Activated naive CD8-positive, alpha-beta T cell treated with anti-CD3 and anti-CD28 coated beads, Interleukin-2, amount 50 U/mL, for 24 hours (primary cell): ENCODE results near the gene ANO10.
A peak's percentile ranks its signal among the peaks of the same experiment; 100 is the strongest.

ENCODE experiments used
- ATAC-seq: fragments of 150-1000 bp; cut with Tn5 transposase; one replicate; pipeline ENCODE4 v1.10.0; 2021
- DNase-seq: peaks from one replicate; pipeline ENCODE4 v3.0.0; 2021
- H3K27ac Mint-ChIP-seq: one replicate; pipeline ENCODE4 v1.8.0; 2021; ENCODE audit warnings: mild to moderate bottlenecking, mixed read lengths
- H3K27me3 Mint-ChIP-seq: one replicate; pipeline ENCODE4 v1.8.0; 2021; ENCODE audit warnings: mixed read lengths
- H3K36me3 Mint-ChIP-seq: one replicate; pipeline ENCODE4 v1.8.0; 2021; ENCODE audit warnings: low read depth, mixed read lengths
- H3K4me1 Mint-ChIP-seq: one replicate; pipeline ENCODE4 v1.8.0; 2021; ENCODE audit warnings: mixed read lengths
- H3K4me3 Mint-ChIP-seq: one replicate; pipeline ENCODE4 v1.8.0; 2021; ENCODE audit warnings: mild to moderate bottlenecking, moderate library complexity, mixed read lengths
- H3K9me3 Mint-ChIP-seq: one replicate; pipeline ENCODE4 v1.8.0; 2021; ENCODE audit warnings: mixed read lengths

The ANO10 gene

DNA sequence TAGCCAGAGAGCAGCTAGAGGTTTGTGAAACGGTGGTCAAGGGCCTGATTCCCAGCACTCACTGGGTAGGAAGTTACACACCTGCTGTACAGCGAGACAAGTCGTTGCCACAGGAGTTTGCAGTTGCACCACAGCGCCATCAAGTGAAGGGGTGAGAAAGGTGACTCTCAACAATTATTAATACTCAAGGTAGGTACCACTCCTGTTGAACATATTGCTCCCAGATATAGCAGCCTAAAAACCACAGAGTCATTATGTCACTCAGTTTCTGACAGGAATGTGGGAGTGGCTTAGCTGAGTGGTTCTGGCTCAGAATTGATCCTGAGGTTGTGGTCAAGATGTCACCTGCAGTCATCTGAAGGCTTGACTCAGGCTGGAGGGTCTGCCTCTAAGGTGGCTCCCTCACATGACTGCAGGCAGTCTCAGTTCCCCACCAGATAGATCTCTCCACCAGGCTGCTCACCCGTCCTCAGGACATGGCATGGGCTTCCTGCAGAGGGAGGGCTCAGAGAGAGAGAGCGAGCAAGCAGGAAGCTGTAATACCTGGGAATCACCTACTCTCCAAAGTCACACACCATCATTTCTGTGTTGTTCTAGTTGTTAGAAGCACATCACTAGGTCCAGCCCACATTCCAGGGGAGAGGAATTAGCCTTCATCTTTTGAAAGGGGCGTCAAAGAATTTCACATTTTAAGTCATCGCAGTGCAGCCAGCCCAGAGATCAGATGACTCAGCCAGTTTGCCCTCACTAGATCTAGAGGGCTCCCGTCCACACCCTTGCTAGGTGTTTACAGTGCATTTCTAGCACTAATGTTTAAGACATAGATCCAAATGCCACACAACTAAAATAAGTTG lies 17.0 kb upstream of the ANO10 start:
- Mint-ChIP-seq H3K9me3 (no peaks in the 10 kb centered on the region), H3K27me3 (peaks cover 6% of the 10 kb centered on the region), H3K36me3 (no peaks in the 10 kb centered on the region), H3K27ac (no peak overlapping the region), H3K4me3 (no peak overlapping the region), H3K4me1 (peaks cover 6% of the 10 kb centered on the region)
- DNase-seq (peak; percentile 43), ATAC-seq (peak; percentile 65)

DNA sequence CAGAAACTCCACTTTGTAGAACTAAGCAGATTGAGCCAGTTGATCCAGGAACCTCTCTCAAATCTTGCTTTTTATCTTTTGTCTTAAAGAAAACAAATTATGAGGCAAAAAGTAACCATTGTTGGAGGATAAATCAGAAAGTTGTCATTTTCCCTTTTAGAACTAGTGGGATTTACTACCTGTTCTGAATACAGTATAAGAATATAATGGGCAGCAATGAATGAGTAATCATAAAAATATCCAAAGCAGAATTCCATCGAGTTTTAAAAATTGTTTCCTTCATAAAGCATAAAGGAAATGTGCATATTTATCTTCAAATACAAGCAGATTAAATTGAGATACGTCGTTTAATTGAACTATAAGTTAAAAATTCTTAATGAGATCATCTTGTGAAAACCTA lies 15.9 kb upstream of the ANO10 start:
- no peak for ATAC-seq
- peaks cover 6% of the 10 kb centered on the region for H3K27me3 Mint-ChIP-seq
- no peak for DNase-seq

DNA sequence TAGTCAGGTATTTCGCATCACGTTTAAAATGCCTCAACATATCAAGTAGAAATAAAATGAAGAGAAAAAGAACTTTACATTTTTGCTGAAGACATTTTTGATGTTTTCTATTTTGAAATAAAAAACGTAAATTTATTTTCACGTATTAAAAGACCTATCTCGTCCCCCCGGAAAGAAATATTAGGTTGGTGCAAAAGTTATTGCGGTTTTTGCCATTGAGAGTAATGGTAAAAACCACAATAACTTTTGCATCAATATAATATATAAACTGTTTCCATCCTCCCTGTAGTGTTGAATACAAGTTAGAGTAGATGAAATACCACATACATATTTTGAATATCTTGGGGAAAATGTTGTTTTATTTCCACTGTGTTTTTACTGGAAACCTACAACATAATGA lies 11.2 kb upstream of the ANO10 start:
- DNase-seq, result no peak
- Mint-ChIP-seq H3K9me3 (no peaks in the 10 kb centered on the region), H3K36me3 (no peaks in the 10 kb centered on the region), H3K4me3 (no peak overlapping the region), H3K27me3 (peaks cover 8% of the 10 kb centered on the region), H3K27ac (no peak overlapping the region), H3K4me1 (peaks cover 10% of the 10 kb centered on the region)
- ATAC-seq, result no peak

More for the DNA sequence above, 15.9 kb upstream of the ANO10 start:
- Mint-ChIP-seq H3K9me3 (no peaks in the 10 kb centered on the region), H3K27ac (no peak overlapping the region), H3K4me3 (no peak overlapping the region), H3K4me1 (peaks cover 6% of the 10 kb centered on the region), H3K36me3 (no peaks in the 10 kb centered on the region)

GRCh38 chr3:43632269-43632733 lies 10.5 kb upstream of the ANO10 start:
- ATAC-seq (no peak), DNase-seq (no peak)
- Mint-ChIP-seq H3K9me3 (no peaks in the 10 kb centered on the region), H3K27ac (no peak overlapping the region), H3K36me3 (no peaks in the 10 kb centered on the region), H3K27me3 (peaks cover 8% of the 10 kb centered on the region), H3K4me1 (peaks cover 10% of the 10 kb centered on the region), H3K4me3 (no peak overlapping the region)

- Mint-ChIP-seq H3K27ac (peak overlapping the region; percentile 3), H3K9me3 (no peaks in the 10 kb centered on the region), H3K4me1 (peaks cover 17% of the 10 kb centered on the region), H3K27me3 (peaks cover 8% of the 10 kb centered on the region), H3K36me3 (no peaks in the 10 kb centered on the region), H3K4me3 (no peak overlapping the region)
- ATAC-seq (no peak), DNase-seq (no peak)
Observed at GRCh38 chr3:43629741-43630140, 7.9 kb upstream of the ANO10 start.

GRCh38 chr3:43629257-43629656 lies 7.4 kb upstream of the ANO10 start:
- Mint-ChIP-seq H3K27ac (peak overlapping the region; percentile 3), H3K4me3 (no peak overlapping the region), H3K4me1 (peaks cover 17% of the 10 kb centered on the region), H3K9me3 (no peaks in the 10 kb centered on the region), H3K27me3 (peaks cover 8% of the 10 kb centered on the region), H3K36me3 (no peaks in the 10 kb centered on the region)
- no peak for ATAC-seq
- no peak for DNase-seq

GRCh38 chr3:43627360-43627759 lies 5.5 kb upstream of the ANO10 start:
- Mint-ChIP-seq H3K4me3 (no peak overlapping the region), H3K36me3 (no peaks in the 10 kb centered on the region), H3K27me3 (peaks cover 6% of the 10 kb centered on the region), H3K4me1 (peaks cover 25% of the 10 kb centered on the region), H3K9me3 (no peaks in the 10 kb centered on the region), H3K27ac (no peak overlapping the region)
- ATAC-seq, result peak; percentile 83
- DNase-seq, result no peak

GRCh38 chr3:43624619-43625305 lies 3.0 kb upstream of the ANO10 start:
- H3K4me1 Mint-ChIP-seq, result peaks cover 30% of the 10 kb centered on the region
- no peaks in the 10 kb centered on the region for H3K27me3 Mint-ChIP-seq
- H3K36me3 Mint-ChIP-seq, result no peaks in the 10 kb centered on the region
- no peak overlapping the region for H3K27ac Mint-ChIP-seq
- no peak for ATAC-seq
- H3K4me3 Mint-ChIP-seq, result no peak overlapping the region
- DNase-seq, result no peak
- no peaks in the 10 kb centered on the region for H3K9me3 Mint-ChIP-seq

DNA sequence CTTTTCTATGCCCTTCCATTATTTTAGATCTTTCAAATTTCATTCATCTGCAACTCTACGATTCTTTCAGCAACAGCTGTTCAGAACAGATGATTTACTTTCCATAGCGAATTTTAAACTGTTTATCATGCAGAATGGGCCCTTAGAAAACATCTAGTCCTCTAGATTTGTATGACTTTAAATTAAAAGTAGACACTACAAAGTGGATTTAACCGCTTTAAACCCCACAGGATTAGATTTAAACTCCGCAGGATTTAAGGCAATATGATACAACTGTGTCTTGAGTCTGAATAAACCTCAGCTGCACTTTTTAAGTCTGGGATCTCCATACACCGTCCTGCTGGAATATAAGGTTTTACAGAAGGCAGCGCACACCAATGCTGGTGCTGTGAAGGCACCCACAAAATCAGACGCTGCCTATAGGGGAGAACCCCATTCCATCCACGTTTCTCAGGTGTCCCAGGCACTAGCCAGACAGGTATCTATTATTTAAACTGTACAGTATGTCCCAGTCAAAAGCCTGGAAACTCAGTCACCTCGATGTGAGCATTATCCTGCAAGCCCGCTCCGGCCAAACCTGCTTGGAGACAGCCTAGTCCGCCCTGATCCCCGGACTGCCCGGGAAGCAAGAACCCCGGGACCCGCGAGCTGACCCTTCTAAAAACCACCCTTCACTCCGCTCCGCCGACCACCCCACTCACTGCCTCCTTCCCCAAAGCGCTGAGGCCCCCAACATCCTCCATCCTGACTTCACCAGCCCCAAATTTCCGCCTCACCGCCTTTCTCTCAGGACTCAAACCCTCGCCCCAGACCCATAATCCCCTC lies 768 bp downstream of the ANO10 start:
- H3K27me3 Mint-ChIP-seq, result no peaks in the 10 kb centered on the region
- DNase-seq, result no peak
- no peak for ATAC-seq
- H3K4me1 Mint-ChIP-seq, result peaks cover 15% of the 10 kb centered on the region
- no peaks in the 10 kb centered on the region for H3K9me3 Mint-ChIP-seq
- peak overlapping the region; percentile 47 for H3K27ac Mint-ChIP-seq
- peak overlapping the region; percentile 86 for H3K4me3 Mint-ChIP-seq
- H3K36me3 Mint-ChIP-seq, result no peaks in the 10 kb centered on the region

DNA sequence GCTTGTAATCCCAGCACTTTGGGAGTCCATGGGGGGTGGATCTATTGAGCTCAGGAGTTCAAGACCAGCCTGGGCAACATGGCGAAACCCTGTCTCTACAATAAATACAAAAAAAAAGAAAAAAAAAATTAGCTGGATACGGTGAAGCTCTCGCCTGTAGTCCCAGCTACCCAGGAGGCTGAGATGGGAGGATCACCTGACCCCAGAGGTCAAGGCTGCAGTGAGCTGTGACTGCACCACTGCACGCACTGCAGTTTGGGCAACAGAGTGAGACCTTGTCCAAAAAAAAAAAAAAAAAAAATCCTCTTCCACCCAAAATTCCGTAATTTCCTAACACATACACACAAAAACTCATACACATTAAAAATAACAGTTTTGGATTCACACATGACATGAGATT lies 2.2 kb downstream of the ANO10 start:
- DNase-seq (no peak), ATAC-seq (no peak)
- Mint-ChIP-seq H3K9me3 (no peaks in the 10 kb centered on the region), H3K36me3 (no peaks in the 10 kb centered on the region), H3K27ac (no peak overlapping the region), H3K27me3 (no peaks in the 10 kb centered on the region), H3K4me1 (peaks cover 15% of the 10 kb centered on the region), H3K4me3 (no peak overlapping the region)

- Mint-ChIP-seq H3K27ac (no peak overlapping the region), H3K36me3 (no peaks in the 10 kb centered on the region), H3K9me3 (no peaks in the 10 kb centered on the region), H3K4me1 (peaks cover 15% of the 10 kb centered on the region), H3K27me3 (no peaks in the 10 kb centered on the region), H3K4me3 (no peak overlapping the region)
- ATAC-seq (no peak), DNase-seq (no peak)
Observed at GRCh38 chr3:43618142-43618541, 3.7 kb downstream of the ANO10 start.

DNA sequence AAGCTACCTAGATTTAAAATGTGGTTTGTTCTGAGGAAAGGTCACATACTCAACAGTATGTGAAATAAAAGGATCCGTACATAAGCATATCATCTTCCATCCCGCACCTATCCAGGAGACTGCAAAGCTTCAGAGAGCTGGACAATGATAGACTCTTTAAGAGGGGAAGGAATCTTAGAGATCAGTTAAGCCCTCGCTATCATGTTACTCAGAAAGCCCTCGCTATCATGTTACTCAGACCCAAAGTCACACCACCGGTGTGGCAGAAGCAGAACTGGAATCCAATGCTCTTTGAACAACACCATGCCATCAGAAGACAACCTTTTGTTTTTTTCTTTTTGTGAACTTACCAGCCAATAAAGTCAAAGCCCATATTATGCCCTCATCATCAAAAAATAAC lies 5.8 kb downstream of the ANO10 start:
- H3K9me3 Mint-ChIP-seq, result no peaks in the 10 kb centered on the region
- H3K4me1 Mint-ChIP-seq, result peaks cover 2% of the 10 kb centered on the region
- no peaks in the 10 kb centered on the region for H3K36me3 Mint-ChIP-seq
- ATAC-seq, result no peak
- H3K4me3 Mint-ChIP-seq, result no peak overlapping the region
- DNase-seq, result no peak
- H3K27me3 Mint-ChIP-seq, result no peaks in the 10 kb centered on the region
- no peak overlapping the region for H3K27ac Mint-ChIP-seq

- H3K36me3 Mint-ChIP-seq, result no peaks in the 10 kb centered on the region
- no peak overlapping the region for H3K4me3 Mint-ChIP-seq
- no peak overlapping the region for H3K27ac Mint-ChIP-seq
- H3K27me3 Mint-ChIP-seq, result no peaks in the 10 kb centered on the region
- ATAC-seq (no peak), DNase-seq (no peak)
- H3K9me3 Mint-ChIP-seq, result no peaks in the 10 kb centered on the region
- H3K4me1 Mint-ChIP-seq, result no peaks in the 10 kb centered on the region
Observed at GRCh38 chr3:43615133-43615532, 6.7 kb downstream of the ANO10 start.

DNA sequence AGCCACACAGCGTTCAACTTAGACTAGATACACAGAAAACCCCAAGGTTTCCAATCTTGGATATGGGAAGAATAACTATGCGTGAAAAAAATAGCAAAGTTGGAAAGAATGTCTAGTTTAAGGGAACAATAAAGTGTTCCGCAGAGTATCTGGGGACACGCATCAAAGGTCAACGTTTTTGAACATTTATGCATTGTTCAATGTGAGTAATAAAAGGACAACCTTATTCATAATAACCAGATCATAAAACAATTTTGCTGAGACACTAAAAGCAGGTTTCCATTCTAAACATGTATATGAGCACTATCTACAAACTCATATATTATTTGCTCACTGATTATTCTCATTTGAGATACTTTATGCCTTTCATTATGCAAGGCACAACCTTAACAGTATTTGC lies 7.8 kb downstream of the ANO10 start:
- Mint-ChIP-seq H3K9me3 (no peaks in the 10 kb centered on the region), H3K36me3 (no peaks in the 10 kb centered on the region), H3K4me1 (no peaks in the 10 kb centered on the region), H3K27me3 (no peaks in the 10 kb centered on the region), H3K4me3 (no peak overlapping the region), H3K27ac (no peak overlapping the region)
- no peak for DNase-seq
- ATAC-seq, result no peak
